RWPE1 (cell line): ENCODE results near the gene TRAK2.

Experiments used
- CTCF ChIA-PET: fragments of 350-600 bp; sonication (Branson Sonifier 250); formaldehyde crosslinking; extraction: SDS; loops from one replicate; lab custom pipeline; 2021; lab: Yijun Ruan, JAX
- POLR2A ChIA-PET: fragments of 400-600 bp; formaldehyde crosslinking; extraction: SDS; loops from one replicate; lab custom pipeline; 2020; ENCODE audit warnings: antibody characterized with exemption; ENCODE audit not compliant: low non-redundant PET; lab: Yijun Ruan, JAX
- DNase-seq: peaks from one replicate; pipeline ENCODE4 v3.0.0; 2012; ENCODE audit warnings: low spot score
- H3K27ac ChIP-seq: fragments of 450-650 bp; 2 replicates; pipeline ENCODE4 v1.5.1; 2017
- TF ChIP-seq, protein P1 (sequence below): fragments of 450-650 bp; conservative IDR thresholded peaks from 2 replicates; pipeline ENCODE4 v1.5.1; 2017; ENCODE audit warnings: low read depth, mild to moderate bottlenecking

Gene TRAK2

DNA sequence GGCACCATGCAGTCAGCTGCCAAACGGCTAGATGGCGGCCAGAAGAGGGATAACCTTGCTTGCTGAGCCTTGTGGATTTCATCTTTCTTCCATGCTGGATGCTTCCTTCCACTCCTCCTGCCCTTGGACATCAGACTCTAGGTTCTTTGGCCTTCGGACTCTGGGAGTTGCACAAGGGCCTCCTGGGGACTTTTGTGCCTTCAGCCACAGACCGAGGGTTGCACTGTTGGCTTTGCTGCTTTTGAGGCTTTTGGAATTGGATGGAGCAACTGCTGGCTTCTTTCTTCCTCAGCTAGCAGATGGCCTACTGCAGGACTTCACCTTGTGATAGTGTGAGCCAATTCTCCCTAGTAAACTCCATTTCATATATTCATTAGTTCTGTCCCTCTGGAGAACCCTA is 31.3 kb upstream of the TRAK2 start:
- DNase-seq = no peak
- ChIA-PET CTCF (no interaction called here), POLR2A (no interaction called here)
- TF ChIP-seq, protein P1, sequence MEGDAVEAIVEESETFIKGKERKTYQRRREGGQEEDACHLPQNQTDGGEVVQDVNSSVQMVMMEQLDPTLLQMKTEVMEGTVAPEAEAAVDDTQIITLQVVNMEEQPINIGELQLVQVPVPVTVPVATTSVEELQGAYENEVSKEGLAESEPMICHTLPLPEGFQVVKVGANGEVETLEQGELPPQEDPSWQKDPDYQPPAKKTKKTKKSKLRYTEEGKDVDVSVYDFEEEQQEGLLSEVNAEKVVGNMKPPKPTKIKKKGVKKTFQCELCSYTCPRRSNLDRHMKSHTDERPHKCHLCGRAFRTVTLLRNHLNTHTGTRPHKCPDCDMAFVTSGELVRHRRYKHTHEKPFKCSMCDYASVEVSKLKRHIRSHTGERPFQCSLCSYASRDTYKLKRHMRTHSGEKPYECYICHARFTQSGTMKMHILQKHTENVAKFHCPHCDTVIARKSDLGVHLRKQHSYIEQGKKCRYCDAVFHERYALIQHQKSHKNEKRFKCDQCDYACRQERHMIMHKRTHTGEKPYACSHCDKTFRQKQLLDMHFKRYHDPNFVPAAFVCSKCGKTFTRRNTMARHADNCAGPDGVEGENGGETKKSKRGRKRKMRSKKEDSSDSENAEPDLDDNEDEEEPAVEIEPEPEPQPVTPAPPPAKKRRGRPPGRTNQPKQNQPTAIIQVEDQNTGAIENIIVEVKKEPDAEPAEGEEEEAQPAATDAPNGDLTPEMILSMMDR = no peak
- H3K27ac ChIP-seq = no peak overlapping the region

DNA sequence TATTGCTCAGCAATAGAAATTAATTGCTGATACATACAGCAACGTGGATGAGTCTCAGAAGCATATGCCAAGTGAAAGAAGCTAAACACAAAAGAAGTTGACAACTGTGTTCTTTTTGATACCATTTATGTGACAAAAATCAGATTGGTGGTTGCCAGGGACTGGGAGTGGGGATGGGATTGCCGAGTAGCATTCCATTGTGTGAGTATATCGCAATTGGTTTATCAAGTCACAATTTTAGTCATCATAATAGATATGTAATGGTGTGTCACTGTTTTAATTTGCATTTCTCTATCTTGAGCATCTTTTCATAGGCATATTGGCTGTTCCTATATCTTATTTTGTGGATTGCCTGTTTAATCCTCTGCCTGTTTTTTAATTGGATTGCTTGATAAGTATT is 21.2 kb upstream of the TRAK2 start:
- no peak for DNase-seq
- TF ChIP-seq, protein P1 = no peak
- ChIA-PET POLR2A (no interaction called here), CTCF (no interaction called here)
- H3K27ac ChIP-seq = no peak overlapping the region

DNA sequence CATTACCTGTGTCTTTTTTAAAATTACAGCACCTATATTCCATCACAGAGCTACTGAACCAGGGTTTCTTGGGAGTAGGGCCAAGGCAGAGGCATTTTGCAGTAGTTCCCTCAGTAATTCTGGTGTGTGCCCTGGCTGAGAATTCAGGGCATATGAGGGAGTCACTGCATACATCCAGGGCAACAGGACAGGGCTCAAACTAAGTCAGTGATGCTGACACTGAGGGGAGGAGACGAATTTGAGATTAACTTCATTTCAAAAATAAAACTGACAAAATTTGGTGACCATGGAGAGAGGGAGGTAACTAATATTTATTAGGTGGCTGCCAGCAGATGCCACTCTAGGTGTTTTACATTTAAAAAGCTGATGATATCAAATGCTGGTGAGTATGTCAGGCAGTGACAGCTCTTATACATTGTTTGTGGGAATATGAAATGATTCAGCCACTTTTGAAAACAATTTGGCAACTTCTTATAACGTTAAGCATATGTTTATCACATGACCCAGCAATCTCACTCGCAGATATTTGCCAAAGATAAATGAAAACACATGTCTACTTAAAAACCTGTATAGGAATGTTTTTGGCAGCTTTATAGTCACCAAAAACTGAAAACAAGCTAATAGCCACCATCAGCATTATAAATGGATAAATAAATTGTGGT is 20.6 kb upstream of the TRAK2 start:
- ChIA-PET CTCF (no interaction called here), POLR2A (no interaction called here)
- H3K27ac ChIP-seq = no peak overlapping the region
- TF ChIP-seq, protein P1 = no peak
- no peak for DNase-seq

DNA sequence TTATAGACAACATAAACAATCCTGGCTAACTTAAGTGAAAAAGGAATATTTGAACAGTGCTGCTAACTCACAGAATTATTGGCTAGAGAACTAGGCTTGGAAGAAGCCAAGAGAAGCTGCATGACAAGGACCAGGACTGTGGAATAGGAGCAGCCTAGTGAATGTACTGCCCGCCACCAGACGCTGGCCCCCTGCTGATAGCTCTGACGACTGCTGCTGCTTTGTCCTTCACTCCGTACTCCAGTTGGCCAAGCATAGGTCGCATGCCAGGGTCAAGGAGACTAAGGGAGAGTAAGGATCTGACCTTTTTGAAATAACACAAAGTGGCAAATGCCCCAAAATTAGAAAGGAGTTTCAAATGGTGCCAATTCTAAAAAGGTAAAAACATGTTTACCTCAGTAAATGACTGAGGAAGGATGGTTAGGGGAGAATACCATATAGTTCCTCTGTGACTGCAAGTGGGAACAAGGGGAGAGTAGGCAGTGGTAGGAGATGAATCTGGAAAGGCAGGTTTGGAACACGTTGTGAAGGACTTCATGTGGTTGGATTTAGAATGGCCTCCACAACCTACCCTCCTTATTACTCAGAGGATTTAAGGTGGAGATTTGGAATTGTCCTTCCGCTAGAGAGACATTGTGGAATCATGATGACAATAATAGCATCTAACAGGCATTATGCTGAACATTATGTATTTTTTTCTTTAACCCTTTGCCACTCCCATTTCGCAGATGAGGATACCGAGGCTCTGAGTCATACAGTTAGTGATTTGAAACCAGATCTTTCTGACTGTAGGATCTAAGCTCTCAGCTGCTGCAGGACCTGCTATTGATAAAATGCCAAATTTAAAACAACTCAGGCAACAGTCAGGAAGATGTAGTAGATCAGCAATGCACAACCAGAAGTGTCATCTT is 19.8 kb upstream of the TRAK2 start:
- POLR2A ChIA-PET = no interaction called here
- H3K27ac ChIP-seq = no peak overlapping the region
- DNase-seq = no peak
- CTCF ChIA-PET = no interaction called here
- TF ChIP-seq, protein P1 = no peak

DNA sequence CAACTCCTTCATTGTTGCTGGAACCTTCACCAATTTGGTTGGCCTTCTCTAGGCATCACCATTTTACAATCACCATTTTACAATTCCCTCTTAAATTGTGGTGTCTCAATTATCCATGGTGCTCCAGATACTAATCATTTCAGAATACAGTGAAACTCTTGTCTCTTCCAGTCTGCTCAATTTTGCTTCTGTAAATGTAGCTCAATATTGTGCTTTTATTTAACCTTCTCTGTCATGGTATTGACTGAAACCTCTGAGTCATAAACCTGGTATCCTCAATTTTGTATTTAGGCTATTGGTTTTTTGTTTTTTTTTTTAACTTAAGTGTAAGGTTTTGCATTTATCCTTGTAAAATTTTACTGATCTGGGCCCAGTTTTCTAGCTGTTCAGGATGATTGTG is 16.4 kb upstream of the TRAK2 start:
- H3K27ac ChIP-seq = no peak overlapping the region

More for the DNA sequence above, 16.4 kb upstream of the TRAK2 start:
- POLR2A ChIA-PET = interaction anchor here (0.6 kb wide), 1 partner anchor 64 kb away, joined by 5 read pairs; no protein-coding TSS in a partner anchor
- TF ChIP-seq, protein P1 = no peak
- CTCF ChIA-PET = interaction anchor here (0.8 kb wide), 1 partner anchor 236 kb away, joined by 3 read pairs; no protein-coding TSS in a partner anchor
- DNase-seq = no peak
